Esophagus muscularis mucosa (tissue), 4 donors: ENCODE data around the gene MUC4. TPM values are rescaled to one million over a fixed set of nuclear protein-coding genes. Genes with fewer than 3 reads are reported as not detected.

Source experiments
- DNase-seq: peaks from one replicate; pipeline ENCODE4 v3.0.0-alpha.2; 2017; ENCODE audit errors: extremely low spot score
- H3K27ac ChIP-seq, 4 donors: fragments of 200-600 bp; sonication (generic); replicated peaks in 1 of 4; 1 replicate in 3 of 4; 2 replicates in 1 of 4; pipeline ENCODE4 v1.5.1; 2016 to 2019; ENCODE audit warnings: mild to moderate bottlenecking in 1 of 4
- H3K27me3 ChIP-seq, 4 donors: fragments of 200-600 bp; sonication (generic); one replicate each; pipeline versions ENCODE4 v1.5.1 to v1.6.0; 2016 to 2019
- H3K36me3 ChIP-seq, 4 donors: fragments of 200-600 bp; sonication (generic); one replicate each; pipeline ENCODE4 v1.5.1; 2016 to 2019
- H3K4me1 ChIP-seq, 4 donors: fragments of 200-600 bp; sonication (generic); one replicate each; pipeline ENCODE4 v1.5.1; 2016 to 2019
- H3K4me3 ChIP-seq, 4 donors: fragments of 200-600 bp; sonication (generic); 1 replicate in 2 of 4; 2 replicates in 2 of 4; pipeline ENCODE4 v1.5.1; 2016 to 2019; ENCODE audit warnings: mild to moderate bottlenecking in 4 of 4, moderate library complexity in 1 of 4
- H3K9me3 ChIP-seq, 4 donors: fragments of 200-600 bp; sonication (generic); 1 replicate in 3 of 4; 2 replicates in 1 of 4; pipeline ENCODE4 v1.5.1; 2016 to 2019
- EP300 ChIP-seq: sonication (generic); formaldehyde crosslinking; IDR thresholded peaks from one replicate; pipeline ENCODE4 v1.6.1; 2017; ENCODE audit warnings: antibody characterized with exemption
- POLR2A ChIP-seq: fragments of 450-650 bp; IDR thresholded peaks from one replicate; pipeline ENCODE4 v1.6.1; 2017; ENCODE audit warnings: antibody characterized with exemption, moderate library complexity, mild to moderate bottlenecking, low read depth
- POLR2AphosphoS5 ChIP-seq, 2 donors: sonication (generic); formaldehyde crosslinking; IDR thresholded peaks; one replicate each; pipeline ENCODE4 v1.6.1; 2017; ENCODE audit warnings: antibody characterized with exemption in 2 of 2
- WGBS: methylation state at CpG from one replicate; pipeline ENCODE4 v1.1.5; 2018; 5-methylcytosine and 5-hydroxymethylcytosine counted together
- intact Hi-C: fragments of 100-400 bp; cut with DNase I; formaldehyde crosslinking; loops from one replicate; pipeline ENCODE4 v1.15.1; 2023
- total RNA-seq, 4 donors: library from RNA; depleted of rRNA; stranded (reverse); fragments of >200 nt; gene quantifications; one replicate each; pipeline versions ENCODE4 v1.1.0 to v1.2.1, GENCODE V29; 2016
- TF ChIP-seq, protein P1 (sequence below), 3 experiments: fragments of 200-600 bp in 2 of 3; fragments of 450-650 bp in 1 of 3; sonication (generic) in 2 of 3; IDR thresholded peaks; one replicate each; pipeline ENCODE4 v1.5.1; 2017 to 2019; ENCODE audit warnings: antibody characterized with exemption in 3 of 3, mild to moderate bottlenecking in 2 of 3, moderate library complexity in 1 of 3

The MUC4 gene
- total RNA-seq, 4 donors from 2014 or later, result 0.19 to 0.63 (median 0.42) TPM; not detected in 1

DNA sequence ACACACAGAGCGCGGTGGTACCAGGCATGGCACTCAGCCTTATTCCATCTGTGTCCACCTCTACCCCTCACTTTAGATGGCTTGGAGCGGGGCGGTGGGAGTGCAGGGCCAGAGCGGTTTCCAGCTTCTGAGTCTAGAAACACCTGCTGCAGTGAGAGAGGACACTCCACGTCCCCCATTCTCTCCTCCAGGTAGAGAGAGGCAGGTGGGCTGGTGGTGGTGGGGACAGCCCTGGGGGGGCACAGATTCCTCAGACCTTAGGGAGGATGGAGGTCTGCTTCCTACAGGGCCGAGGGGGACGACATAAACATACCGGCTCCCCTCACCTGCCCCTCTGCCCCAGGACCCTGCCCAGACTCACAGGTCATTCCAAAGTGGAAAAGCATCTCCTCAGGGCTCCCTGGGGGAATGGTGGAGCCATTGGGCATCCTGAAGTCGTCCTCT lies 50.6 kb downstream of the MUC4 start:
- Histone ChIP-seq H3K9me3 (no peaks in the 10 kb centered on the region), H3K4me1 (peaks cover 0 to 27% (median 25%) of the 10 kb centered on the region in 4 donors), H3K27me3 (peaks cover 0 to 76% (median 12%) of the 10 kb centered on the region in 4 donors), H3K36me3 (no peaks in the 10 kb centered on the region), H3K27ac (peak overlapping the region in 1 of 4 donors; percentile 33), H3K4me3 (no peak overlapping the region)
- no peak for DNase-seq
- intact Hi-C loops, result no loop called here
- TF ChIP-seq EP300, result no peak
- TF ChIP-seq, protein P1, sequence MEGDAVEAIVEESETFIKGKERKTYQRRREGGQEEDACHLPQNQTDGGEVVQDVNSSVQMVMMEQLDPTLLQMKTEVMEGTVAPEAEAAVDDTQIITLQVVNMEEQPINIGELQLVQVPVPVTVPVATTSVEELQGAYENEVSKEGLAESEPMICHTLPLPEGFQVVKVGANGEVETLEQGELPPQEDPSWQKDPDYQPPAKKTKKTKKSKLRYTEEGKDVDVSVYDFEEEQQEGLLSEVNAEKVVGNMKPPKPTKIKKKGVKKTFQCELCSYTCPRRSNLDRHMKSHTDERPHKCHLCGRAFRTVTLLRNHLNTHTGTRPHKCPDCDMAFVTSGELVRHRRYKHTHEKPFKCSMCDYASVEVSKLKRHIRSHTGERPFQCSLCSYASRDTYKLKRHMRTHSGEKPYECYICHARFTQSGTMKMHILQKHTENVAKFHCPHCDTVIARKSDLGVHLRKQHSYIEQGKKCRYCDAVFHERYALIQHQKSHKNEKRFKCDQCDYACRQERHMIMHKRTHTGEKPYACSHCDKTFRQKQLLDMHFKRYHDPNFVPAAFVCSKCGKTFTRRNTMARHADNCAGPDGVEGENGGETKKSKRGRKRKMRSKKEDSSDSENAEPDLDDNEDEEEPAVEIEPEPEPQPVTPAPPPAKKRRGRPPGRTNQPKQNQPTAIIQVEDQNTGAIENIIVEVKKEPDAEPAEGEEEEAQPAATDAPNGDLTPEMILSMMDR (IDR thresholded peaks at IDR 0.05), result no peak
- no peak for TF ChIP-seq POLR2AphosphoS5 (IDR thresholded peaks at IDR 0.05)
- no peak for TF ChIP-seq POLR2A
- WGBS, result 83% methylated on average over 6 of the region's 10 CpGs

DNA sequence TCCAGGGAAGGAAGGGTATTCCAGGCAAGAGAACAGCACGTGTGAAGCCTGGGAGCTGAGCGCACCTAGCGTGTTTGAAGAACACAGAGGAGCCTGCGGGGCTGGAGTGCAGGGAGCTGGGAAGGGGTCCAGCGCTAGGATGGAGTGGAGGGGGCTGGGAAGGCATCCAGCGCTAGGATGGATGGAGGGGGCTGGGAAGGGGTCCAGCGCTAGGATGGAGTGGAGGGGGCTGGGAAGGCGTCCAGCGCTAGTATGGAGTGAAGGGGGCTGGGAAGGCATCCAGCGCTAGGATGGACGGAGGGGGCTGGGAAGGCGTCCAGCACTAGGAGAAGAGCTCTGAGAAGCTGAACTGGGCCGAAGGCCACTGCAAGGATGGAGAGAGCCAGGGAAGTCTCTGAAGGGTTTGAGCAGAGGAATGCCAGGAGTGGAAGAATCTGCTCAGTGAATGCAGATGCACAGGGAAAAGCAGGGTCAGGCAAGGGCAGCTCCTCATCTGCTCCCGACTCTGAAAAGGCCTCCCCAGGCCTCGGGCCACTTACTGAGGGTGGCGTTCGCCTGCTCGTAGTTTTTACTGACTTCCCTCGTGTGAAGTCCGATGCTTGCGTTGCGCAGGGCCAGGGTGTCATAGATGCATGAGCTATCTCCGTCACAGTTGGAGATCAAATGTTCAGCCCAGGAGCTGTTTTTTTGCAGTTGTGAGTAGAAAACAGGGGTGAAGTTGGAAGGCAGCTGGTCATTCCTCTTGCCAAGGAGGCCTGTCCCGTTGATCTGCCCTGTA lies 51.2 kb downstream of the MUC4 start:
- WGBS, result 62% methylated on average over 24 of the region's 24 CpGs
- TF ChIP-seq POLR2AphosphoS5 (IDR thresholded peaks at IDR 0.05) (no peak), EP300 (no peak), POLR2A (no peak)
- TF ChIP-seq, protein P1 (IDR thresholded peaks at IDR 0.05), result no peak
- peaks cover 0 to 77% (median 12%) of the 10 kb centered on the region in 4 donors for H3K27me3 ChIP-seq
- intact Hi-C loops, result no loop called here
- peak overlapping the region in 1 of 4 donors; percentile 33 for H3K27ac ChIP-seq
- H3K4me1 ChIP-seq, result peaks cover 0 to 27% (median 25%) of the 10 kb centered on the region in 4 donors
- H3K4me3 ChIP-seq, result no peak overlapping the region
- H3K36me3 ChIP-seq, result no peaks in the 10 kb centered on the region
- no peak for DNase-seq
- no peaks in the 10 kb centered on the region for H3K9me3 ChIP-seq

DNA sequence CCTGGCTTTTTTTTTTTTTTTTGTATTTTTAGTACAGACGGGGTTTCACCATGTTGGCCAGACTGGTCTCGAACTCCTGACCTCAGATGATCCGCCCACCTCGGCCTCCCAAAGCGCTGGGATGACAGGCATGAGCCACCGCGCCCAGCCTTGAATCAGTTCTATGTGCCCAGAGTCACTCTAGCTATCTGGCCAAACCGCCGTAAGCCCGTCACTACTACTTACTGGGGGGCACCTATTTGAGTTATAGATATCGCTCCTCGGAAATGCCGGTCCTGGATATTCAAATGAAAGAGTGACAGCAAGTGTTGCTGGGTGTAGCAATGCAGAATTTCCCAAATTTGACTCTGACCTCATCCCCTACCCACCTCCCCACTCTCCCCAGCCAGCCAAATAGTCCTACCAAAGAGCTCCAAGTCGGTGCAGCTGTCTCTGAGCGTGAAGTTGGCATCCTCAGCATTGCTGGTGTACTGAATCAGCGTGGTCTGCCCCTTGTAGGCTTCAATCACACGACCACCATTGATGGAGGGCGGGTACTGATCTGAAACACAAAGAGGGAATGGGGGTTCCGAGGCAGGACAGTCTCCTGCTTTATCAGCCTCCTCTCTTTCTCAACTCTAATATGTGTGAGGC lies 52.9 kb downstream of the MUC4 start:
- Histone ChIP-seq H3K27me3 (peaks cover 0 to 75% (median 12%) of the 10 kb centered on the region in 4 donors), H3K4me1 (peaks cover 0 to 27% (median 25%) of the 10 kb centered on the region in 4 donors), H3K27ac (no peak overlapping the region), H3K4me3 (no peak overlapping the region), H3K9me3 (no peaks in the 10 kb centered on the region), H3K36me3 (no peaks in the 10 kb centered on the region)
- 78% methylated on average over 17 of the region's 19 CpGs for WGBS
- intact Hi-C loops, result no loop called here
- TF ChIP-seq EP300 (no peak), POLR2A (no peak), POLR2AphosphoS5 (IDR thresholded peaks at IDR 0.05) (no peak)
- TF ChIP-seq, protein P1 (IDR thresholded peaks at IDR 0.05), result no peak
- DNase-seq, result no peak

DNA sequence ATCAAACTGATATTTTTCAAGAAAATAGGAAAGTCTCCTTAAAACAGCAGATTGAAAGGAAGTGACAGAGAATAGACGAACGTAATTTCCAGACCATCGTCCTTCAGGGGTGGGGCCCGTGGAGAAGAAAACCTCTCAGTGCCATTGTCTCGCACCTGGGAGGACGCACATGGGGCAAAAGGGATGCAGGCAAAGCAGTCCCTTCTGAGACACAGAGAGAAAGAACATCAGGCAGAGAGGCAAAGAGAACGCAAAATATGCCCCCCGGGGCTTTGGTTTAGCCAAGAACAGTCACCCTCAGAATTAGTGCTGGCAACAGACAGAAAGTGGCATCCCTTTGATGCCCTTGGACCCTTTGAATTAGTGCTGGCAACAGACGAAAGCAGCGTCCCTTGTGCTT lies 53.9 kb downstream of the MUC4 start:
- Histone ChIP-seq H3K4me1 (peaks cover 0 to 27% (median 25%) of the 10 kb centered on the region in 4 donors), H3K9me3 (no peaks in the 10 kb centered on the region), H3K36me3 (no peaks in the 10 kb centered on the region), H3K27ac (no peak overlapping the region), H3K27me3 (peaks cover 0 to 74% (median 12%) of the 10 kb centered on the region in 4 donors), H3K4me3 (no peak overlapping the region)
- WGBS, result 60% methylated on average over 10 of the region's 10 CpGs
- no peak for DNase-seq
- TF ChIP-seq POLR2AphosphoS5 (IDR thresholded peaks at IDR 0.05) (no peak), POLR2A (no peak)
- TF ChIP-seq, protein P1 (IDR thresholded peaks at IDR 0.05), result no peak
- intact Hi-C loops, result no loop called here
